Measurements from ENCODE around the gene IL1RAPL1.

- TF ChIP-seq, protein P1, sequence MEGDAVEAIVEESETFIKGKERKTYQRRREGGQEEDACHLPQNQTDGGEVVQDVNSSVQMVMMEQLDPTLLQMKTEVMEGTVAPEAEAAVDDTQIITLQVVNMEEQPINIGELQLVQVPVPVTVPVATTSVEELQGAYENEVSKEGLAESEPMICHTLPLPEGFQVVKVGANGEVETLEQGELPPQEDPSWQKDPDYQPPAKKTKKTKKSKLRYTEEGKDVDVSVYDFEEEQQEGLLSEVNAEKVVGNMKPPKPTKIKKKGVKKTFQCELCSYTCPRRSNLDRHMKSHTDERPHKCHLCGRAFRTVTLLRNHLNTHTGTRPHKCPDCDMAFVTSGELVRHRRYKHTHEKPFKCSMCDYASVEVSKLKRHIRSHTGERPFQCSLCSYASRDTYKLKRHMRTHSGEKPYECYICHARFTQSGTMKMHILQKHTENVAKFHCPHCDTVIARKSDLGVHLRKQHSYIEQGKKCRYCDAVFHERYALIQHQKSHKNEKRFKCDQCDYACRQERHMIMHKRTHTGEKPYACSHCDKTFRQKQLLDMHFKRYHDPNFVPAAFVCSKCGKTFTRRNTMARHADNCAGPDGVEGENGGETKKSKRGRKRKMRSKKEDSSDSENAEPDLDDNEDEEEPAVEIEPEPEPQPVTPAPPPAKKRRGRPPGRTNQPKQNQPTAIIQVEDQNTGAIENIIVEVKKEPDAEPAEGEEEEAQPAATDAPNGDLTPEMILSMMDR (conservative IDR thresholded peaks at IDR 0.05; ENCODE audit: low read depth in 2 of 2) = no peak
- TF ChIP-seq STAT1 (IDR thresholded peaks at IDR 0.05; ENCODE audit: unreplicated experiment) (no peak), POLR2AphosphoS5 (IDR thresholded peaks at IDR 0.05; ENCODE audit: low read depth) (no peak), ETS1 (IDR thresholded peaks at IDR 0.05) (no peak), JUNB (IDR thresholded peaks at IDR 0.05; ENCODE audit: unreplicated experiment) (no peak), CREB1 (CRISPR knock-in tag; IDR thresholded peaks at IDR 0.05; ENCODE audit: low read depth) (no peak), REST (IDR thresholded peaks at IDR 0.05; ENCODE audit: unreplicated experiment) (no peak), EZH2phosphoT487 (IDR thresholded peaks at IDR 0.05; ENCODE audit: unreplicated experiment) (no peak), EZH2 (IDR thresholded peaks at IDR 0.05; ENCODE audit: low read depth, unreplicated experiment) (no peak)
These were observed 52.2 kb downstream of the IL1RAPL1 start for GRCh38 chrX:28639451-28639850.

Measured in GM23338 (cell line).